Dendritic cell treated with granulocyte-macrophage colony-stimulating factor and Interleukin-4, amounts not matched to agents 40 ng/mL and 50 ng/mL, for 4 days (primary cell): ENCODE measurements around the gene CHST11.
A peak's percentile ranks its signal among the peaks of the same experiment; 100 is the strongest.

ENCODE experiments used
- H3K27ac Mint-ChIP-seq: one replicate; pipeline ENCODE4 v1.8.0; 2022; ENCODE audit warnings: mild to moderate bottlenecking, mixed read lengths
- H3K27me3 Mint-ChIP-seq: one replicate; pipeline ENCODE4 v1.8.0; 2022; ENCODE audit warnings: mild to moderate bottlenecking, mixed read lengths
- H3K36me3 Mint-ChIP-seq: one replicate; pipeline ENCODE4 v1.8.0; 2022; ENCODE audit warnings: low read depth, mixed read lengths
- H3K4me1 Mint-ChIP-seq: one replicate; pipeline ENCODE4 v1.8.0; 2022; ENCODE audit warnings: low read depth, mixed read lengths
- H3K4me3 Mint-ChIP-seq: one replicate; pipeline ENCODE4 v1.8.0; 2022; ENCODE audit warnings: mild to moderate bottlenecking, moderate library complexity, mixed read lengths
- H3K9me3 Mint-ChIP-seq: one replicate; pipeline ENCODE4 v1.8.0; 2022; ENCODE audit warnings: mixed read lengths
- intact Hi-C: fragments of 100-400 bp; cut with micrococcal nuclease; formaldehyde crosslinking; loops from one replicate; pipeline ENCODE4 v1.15.0; 2022

Gene CHST11

GRCh38 chr12:104533134-104533533, 76.4 kb downstream of the CHST11 start:
- H3K4me3 Mint-ChIP-seq, result no peak overlapping the region
- peaks cover 66% of the 10 kb centered on the region for H3K36me3 Mint-ChIP-seq
- H3K4me1 Mint-ChIP-seq, result peaks cover 74% of the 10 kb centered on the region
- no peak overlapping the region for H3K27ac Mint-ChIP-seq
- intact Hi-C loops, result no loop called here
- peaks cover 12% of the 10 kb centered on the region for H3K9me3 Mint-ChIP-seq
- H3K27me3 Mint-ChIP-seq, result no peaks in the 10 kb centered on the region

- Mint-ChIP-seq H3K27ac (peak overlapping the region; percentile 40), H3K27me3 (no peaks in the 10 kb centered on the region), H3K36me3 (peaks cover 66% of the 10 kb centered on the region), H3K9me3 (peaks cover 6% of the 10 kb centered on the region), H3K4me1 (peaks cover 72% of the 10 kb centered on the region), H3K4me3 (no peak overlapping the region)
- intact Hi-C loops, result no loop called here
Observed at GRCh38 chr12:104534162-104534856, 77.6 kb downstream of the CHST11 start.

- Mint-ChIP-seq H3K36me3 (peaks cover 63% of the 10 kb centered on the region), H3K9me3 (peaks cover under 1% of the 10 kb centered on the region), H3K27me3 (no peaks in the 10 kb centered on the region), H3K4me1 (peaks cover 69% of the 10 kb centered on the region), H3K4me3 (no peak overlapping the region), H3K27ac (no peak overlapping the region)
- intact Hi-C loops, result no loop called here
Observed at GRCh38 chr12:104534857-104535248, 78.1 kb downstream of the CHST11 start.

- H3K4me1 Mint-ChIP-seq, result peaks cover 64% of the 10 kb centered on the region
- no peak overlapping the region for H3K27ac Mint-ChIP-seq
- no peak overlapping the region for H3K4me3 Mint-ChIP-seq
- intact Hi-C loops, result no loop called here
- H3K36me3 Mint-ChIP-seq, result peaks cover 58% of the 10 kb centered on the region
- no peaks in the 10 kb centered on the region for H3K9me3 Mint-ChIP-seq
- H3K27me3 Mint-ChIP-seq, result no peaks in the 10 kb centered on the region
Observed at GRCh38 chr12:104535369-104535768, 78.6 kb downstream of the CHST11 start.

- intact Hi-C loops, result no loop called here
- H3K27me3 Mint-ChIP-seq, result no peaks in the 10 kb centered on the region
- H3K36me3 Mint-ChIP-seq, result peaks cover 45% of the 10 kb centered on the region
- H3K4me3 Mint-ChIP-seq, result no peak overlapping the region
- peaks cover 56% of the 10 kb centered on the region for H3K4me1 Mint-ChIP-seq
- no peak overlapping the region for H3K27ac Mint-ChIP-seq
- no peaks in the 10 kb centered on the region for H3K9me3 Mint-ChIP-seq
Observed at GRCh38 chr12:104536841-104537240, 80.1 kb downstream of the CHST11 start.

- no peaks in the 10 kb centered on the region for H3K9me3 Mint-ChIP-seq
- intact Hi-C loops, result no loop called here
- peaks cover 50% of the 10 kb centered on the region for H3K4me1 Mint-ChIP-seq
- H3K27ac Mint-ChIP-seq, result no peak overlapping the region
- no peak overlapping the region for H3K4me3 Mint-ChIP-seq
- H3K27me3 Mint-ChIP-seq, result no peaks in the 10 kb centered on the region
- peaks cover 43% of the 10 kb centered on the region for H3K36me3 Mint-ChIP-seq
Observed at GRCh38 chr12:104538056-104538455, 81.3 kb downstream of the CHST11 start.

GRCh38 chr12:104538891-104539462, 82.2 kb downstream of the CHST11 start:
- H3K27ac Mint-ChIP-seq, result no peak overlapping the region
- peaks cover 45% of the 10 kb centered on the region for H3K36me3 Mint-ChIP-seq
- peaks cover 43% of the 10 kb centered on the region for H3K4me1 Mint-ChIP-seq
- H3K4me3 Mint-ChIP-seq, result no peak overlapping the region
- H3K27me3 Mint-ChIP-seq, result no peaks in the 10 kb centered on the region
- intact Hi-C loops, result no loop called here
- H3K9me3 Mint-ChIP-seq, result no peaks in the 10 kb centered on the region

GRCh38 chr12:104544836-104545235, 88.1 kb downstream of the CHST11 start:
- H3K27ac Mint-ChIP-seq, result peak overlapping the region; percentile 22
- intact Hi-C loops, result loop anchor here (5.0 kb wide), 1 partner anchor 88 kb away; the partner anchor contains the start of gene CHST11
- peaks cover 32% of the 10 kb centered on the region for H3K36me3 Mint-ChIP-seq
- H3K9me3 Mint-ChIP-seq, result no peaks in the 10 kb centered on the region
- H3K4me1 Mint-ChIP-seq, result peaks cover 70% of the 10 kb centered on the region
- H3K4me3 Mint-ChIP-seq, result no peak overlapping the region
- no peaks in the 10 kb centered on the region for H3K27me3 Mint-ChIP-seq

- intact Hi-C loops, result loop anchor here (5.0 kb wide), 1 partner anchor 89 kb away; the partner anchor contains the start of gene CHST11
- Mint-ChIP-seq H3K27me3 (no peaks in the 10 kb centered on the region), H3K27ac (peak overlapping the region; percentile 35), H3K4me1 (peaks cover 72% of the 10 kb centered on the region), H3K36me3 (peaks cover 40% of the 10 kb centered on the region), H3K4me3 (no peak overlapping the region), H3K9me3 (no peaks in the 10 kb centered on the region)
Observed at GRCh38 chr12:104546575-104546974, 89.8 kb downstream of the CHST11 start.

- Mint-ChIP-seq H3K4me1 (peaks cover 76% of the 10 kb centered on the region), H3K27me3 (no peaks in the 10 kb centered on the region), H3K27ac (peak overlapping the region; percentile 35), H3K4me3 (no peak overlapping the region), H3K9me3 (no peaks in the 10 kb centered on the region), H3K36me3 (peaks cover 47% of the 10 kb centered on the region)
- intact Hi-C loops, result loop anchor here (5.0 kb wide), 1 partner anchor 90 kb away; the partner anchor contains the start of gene CHST11
Observed at GRCh38 chr12:104547235-104547634, 90.5 kb downstream of the CHST11 start.

- no peak overlapping the region for H3K4me3 Mint-ChIP-seq
- H3K27ac Mint-ChIP-seq, result no peak overlapping the region
- no peaks in the 10 kb centered on the region for H3K27me3 Mint-ChIP-seq
- peaks cover 17% of the 10 kb centered on the region for H3K9me3 Mint-ChIP-seq
- intact Hi-C loops, result loop anchor here (5.0 kb wide), 1 partner anchor 93 kb away; the partner anchor contains the start of gene CHST11
- H3K36me3 Mint-ChIP-seq, result peaks cover 51% of the 10 kb centered on the region
- peaks cover 78% of the 10 kb centered on the region for H3K4me1 Mint-ChIP-seq
Observed at GRCh38 chr12:104549815-104550480, 93.2 kb downstream of the CHST11 start.

GRCh38 chr12:104551313-104551931, 94.7 kb downstream of the CHST11 start:
- peaks cover 57% of the 10 kb centered on the region for H3K36me3 Mint-ChIP-seq
- intact Hi-C loops, result no loop called here
- peak overlapping the region; percentile 2 for H3K27ac Mint-ChIP-seq
- H3K9me3 Mint-ChIP-seq, result peaks cover 17% of the 10 kb centered on the region
- H3K4me3 Mint-ChIP-seq, result no peak overlapping the region
- H3K4me1 Mint-ChIP-seq, result peaks cover 75% of the 10 kb centered on the region
- no peaks in the 10 kb centered on the region for H3K27me3 Mint-ChIP-seq

GRCh38 chr12:104553421-104553820, 96.7 kb downstream of the CHST11 start:
- Mint-ChIP-seq H3K4me3 (no peak overlapping the region), H3K36me3 (peaks cover 70% of the 10 kb centered on the region), H3K27me3 (no peaks in the 10 kb centered on the region), H3K27ac (no peak overlapping the region), H3K9me3 (peaks cover 17% of the 10 kb centered on the region), H3K4me1 (peaks cover 75% of the 10 kb centered on the region)
- intact Hi-C loops, result no loop called here

- peaks cover 69% of the 10 kb centered on the region for H3K4me1 Mint-ChIP-seq
- H3K27ac Mint-ChIP-seq, result no peak overlapping the region
- no peak overlapping the region for H3K4me3 Mint-ChIP-seq
- intact Hi-C loops, result no loop called here
- H3K36me3 Mint-ChIP-seq, result peaks cover 71% of the 10 kb centered on the region
- peaks cover 17% of the 10 kb centered on the region for H3K9me3 Mint-ChIP-seq
- H3K27me3 Mint-ChIP-seq, result no peaks in the 10 kb centered on the region
Observed at GRCh38 chr12:104555648-104556047, 98.9 kb downstream of the CHST11 start.
